Measurements from ENCODE around the gene PPP1R12A.

Gene PPP1R12A

GRCh38 chr12:79769860-79770485 lies 164.9 kb downstream of the PPP1R12A start:
- DNase-seq (ENCODE audit: extremely low spot score), result no peak
- ChIA-PET CTCF (no interaction called here), POLR2A (no interaction called here)
- no peak for TF ChIP-seq NFRKB (IDR thresholded peaks at IDR 0.05)
- TF ChIP-seq HDGF (IDR thresholded peaks at IDR 0.05; ENCODE audit: borderline replicate concordance), result no peak
- TF ChIP-seq FOXM1 (IDR thresholded peaks at IDR 0.05; ENCODE audit: borderline replicate concordance), result no peak
- no peak for TF ChIP-seq SUZ12 (IDR thresholded peaks at IDR 0.05)
- no peak for TF ChIP-seq ZNF384 (IDR thresholded peaks at IDR 0.05)
- TF ChIP-seq SP1 (IDR thresholded peaks at IDR 0.05), result no peak
- no peak for TF ChIP-seq PKNOX1 (IDR thresholded peaks at IDR 0.05)
- no peak for TF ChIP-seq FOXK2 (IDR thresholded peaks at IDR 0.05)
- TF ChIP-seq LEF1 (IDR thresholded peaks at IDR 0.05; ENCODE audit: borderline replicate concordance), result no peak
- no peak for TF ChIP-seq L3MBTL2 (conservative IDR thresholded peaks at IDR 0.05)
- TF ChIP-seq ELF4 (IDR thresholded peaks at IDR 0.05), result no peak
- no peak for TF ChIP-seq CTBP1 (IDR thresholded peaks at IDR 0.05; ENCODE audit: borderline replicate concordance)

- ChIA-PET POLR2A (no interaction called here), CTCF (no interaction called here)
- DNase-seq (ENCODE audit: extremely low spot score), result no peak
- TF ChIP-seq L3MBTL2 (conservative IDR thresholded peaks at IDR 0.05) (no peak), TARDBP (IDR thresholded peaks at IDR 0.05) (no peak), CTBP1 (IDR thresholded peaks at IDR 0.05; ENCODE audit: borderline replicate concordance) (no peak), FOXA1 (IDR thresholded peaks at IDR 0.05) (no peak), ELF4 (IDR thresholded peaks at IDR 0.05) (no peak), ARNT (IDR thresholded peaks at IDR 0.05) (no peak), LEF1 (IDR thresholded peaks at IDR 0.05; ENCODE audit: borderline replicate concordance) (no peak), FOXK2 (IDR thresholded peaks at IDR 0.05) (no peak), NFRKB (IDR thresholded peaks at IDR 0.05) (no peak), PKNOX1 (IDR thresholded peaks at IDR 0.05) (no peak), ZNF384 (IDR thresholded peaks at IDR 0.05) (no peak)
These were observed 165.6 kb downstream of the PPP1R12A start for GRCh38 chr12:79769189-79769859.

GRCh38 chr12:79766705-79767464 lies 168.0 kb downstream of the PPP1R12A start:
- DNase-seq (ENCODE audit: extremely low spot score), result no peak
- ChIA-PET CTCF (no interaction called here), POLR2A (no interaction called here)
- TF ChIP-seq ARNT (IDR thresholded peaks at IDR 0.05) (no peak), ZNF384 (IDR thresholded peaks at IDR 0.05) (no peak), SP1 (IDR thresholded peaks at IDR 0.05) (no peak), FOXM1 (IDR thresholded peaks at IDR 0.05; ENCODE audit: borderline replicate concordance) (no peak), TARDBP (IDR thresholded peaks at IDR 0.05) (no peak), FOXK2 (IDR thresholded peaks at IDR 0.05) (no peak), NFRKB (IDR thresholded peaks at IDR 0.05) (no peak), L3MBTL2 (conservative IDR thresholded peaks at IDR 0.05) (no peak), ELF4 (IDR thresholded peaks at IDR 0.05) (no peak), BHLHE40 (IDR thresholded peaks at IDR 0.05; ENCODE audit: borderline replicate concordance) (no peak), SUZ12 (IDR thresholded peaks at IDR 0.05) (no peak), FOXA1 (IDR thresholded peaks at IDR 0.05) (no peak), PKNOX1 (IDR thresholded peaks at IDR 0.05) (no peak), HDGF (IDR thresholded peaks at IDR 0.05; ENCODE audit: borderline replicate concordance) (no peak), CTBP1 (IDR thresholded peaks at IDR 0.05; ENCODE audit: borderline replicate concordance) (no peak), LEF1 (IDR thresholded peaks at IDR 0.05; ENCODE audit: borderline replicate concordance) (no peak)

- DNase-seq (ENCODE audit: extremely low spot score), result no peak
- ChIA-PET CTCF (no interaction called here), POLR2A (no interaction called here)
- TF ChIP-seq LEF1 (IDR thresholded peaks at IDR 0.05; ENCODE audit: borderline replicate concordance) (no peak), FOXM1 (IDR thresholded peaks at IDR 0.05; ENCODE audit: borderline replicate concordance) (no peak), FOXA1 (IDR thresholded peaks at IDR 0.05) (no peak), CTBP1 (IDR thresholded peaks at IDR 0.05; ENCODE audit: borderline replicate concordance) (no peak), ARNT (IDR thresholded peaks at IDR 0.05) (no peak), FOXK2 (IDR thresholded peaks at IDR 0.05) (no peak), BHLHE40 (IDR thresholded peaks at IDR 0.05; ENCODE audit: borderline replicate concordance) (no peak), HDGF (IDR thresholded peaks at IDR 0.05; ENCODE audit: borderline replicate concordance) (no peak), TARDBP (IDR thresholded peaks at IDR 0.05) (no peak), PKNOX1 (IDR thresholded peaks at IDR 0.05) (no peak), L3MBTL2 (conservative IDR thresholded peaks at IDR 0.05) (no peak), NFRKB (IDR thresholded peaks at IDR 0.05) (no peak), ZNF384 (IDR thresholded peaks at IDR 0.05) (no peak), SP1 (IDR thresholded peaks at IDR 0.05) (no peak), ELF4 (IDR thresholded peaks at IDR 0.05) (no peak), SUZ12 (IDR thresholded peaks at IDR 0.05) (no peak)
These were observed 169.7 kb downstream of the PPP1R12A start for GRCh38 chr12:79765157-79765556.

- TF ChIP-seq BHLHE40 (IDR thresholded peaks at IDR 0.05; ENCODE audit: borderline replicate concordance) (no peak), SP1 (IDR thresholded peaks at IDR 0.05) (no peak), SUZ12 (IDR thresholded peaks at IDR 0.05) (no peak)
- DNase-seq (ENCODE audit: extremely low spot score), result no peak
- POLR2A ChIA-PET, result no interaction called here
- CTCF ChIA-PET, result no interaction called here
These were observed 170.3 kb downstream of the PPP1R12A start for GRCh38 chr12:79764641-79765040.

Data from HEK293T (cell line).